GM18520 (cell line): ENCODE results near the gene INSR.
"Not testable (repeated sequence)": the region's sequence is repeated elsewhere in the genome, so short reads cannot be mapped to it uniquely, and the experiment has no call there.

Experiments
- ATAC-seq: cut with Tn5 transposase; IDR thresholded peaks from one replicate; pipeline ENCODE4 v1.9.1; 2021; ENCODE audit not compliant: unreplicated experiment

Gene INSR

GRCh38 chr19:7104747-7105447 is 189.3 kb downstream of the INSR start:
- no peak for ATAC-seq

GRCh38 chr19:7101498-7102253 is 192.5 kb downstream of the INSR start:
- ATAC-seq, result no peak

GRCh38 chr19:7099597-7099921 is 194.7 kb downstream of the INSR start:
- ATAC-seq, result no peak

- peak; percentile 69 for ATAC-seq
Measured at GRCh38 chr19:7098701-7099596, 195.3 kb downstream of the INSR start.

GRCh38 chr19:7098096-7098495 is 196.1 kb downstream of the INSR start:
- ATAC-seq, result no peak

GRCh38 chr19:7088999-7089398 is 205.2 kb downstream of the INSR start:
- no peak for ATAC-seq

GRCh38 chr19:7083076-7083956 is 210.9 kb downstream of the INSR start:
- no peak for ATAC-seq

- no peak for ATAC-seq
Measured at GRCh38 chr19:7078008-7078407, 216.2 kb downstream of the INSR start.

GRCh38 chr19:7076151-7076550 is 218.1 kb downstream of the INSR start:
- no peak for ATAC-seq

- no peak for ATAC-seq
Measured at GRCh38 chr19:7074705-7075282, 219.4 kb downstream of the INSR start.

GRCh38 chr19:7072541-7072940 is 221.7 kb downstream of the INSR start:
- ATAC-seq, result no peak

- ATAC-seq, result no peak
Measured at GRCh38 chr19:7069904-7070226, 224.3 kb downstream of the INSR start.

GRCh38 chr19:7069042-7069903 is 224.9 kb downstream of the INSR start, which contains the start of gene ZNF557:
TSS of gene ZNF557 (plus strand) at chr19:7069703. CDS start at chr19:7075075, 5,372 bp downstream.
- peak; percentile 82 for ATAC-seq

- ATAC-seq, result no peak
Measured at GRCh38 chr19:7068599-7068998, 225.6 kb downstream of the INSR start.

- no peak for ATAC-seq
Measured at GRCh38 chr19:7067716-7068115, 226.5 kb downstream of the INSR start.

GRCh38 chr19:7067122-7067521 is 227.1 kb downstream of the INSR start:
- ATAC-seq, result not testable (repeated sequence)

GRCh38 chr19:7063764-7064418 is 230.3 kb downstream of the INSR start:
- no peak for ATAC-seq

GRCh38 chr19:7063339-7063738 is 230.9 kb downstream of the INSR start:
- ATAC-seq, result no peak
